Neural crest cell (in vitro differentiated cells): ENCODE measurements around the gene CLCN2. TPM values are rescaled to one million over a fixed set of nuclear protein-coding genes. Genes with fewer than 3 reads are reported as not detected.

Experiments
- DNase-seq: peaks from one replicate; pipeline ENCODE4 v3.0.0; 2021; ENCODE audit warnings: low read depth, mixed read lengths, low spot score
- H3K27ac Mint-ChIP-seq: one replicate; pipeline ENCODE4 v1.8.0; 2021; ENCODE audit warnings: mild to moderate bottlenecking, mixed read lengths; ENCODE audit not compliant: unreplicated experiment
- H3K27me3 Mint-ChIP-seq: 2 replicates; pipeline ENCODE4 v1.8.0; 2021; ENCODE audit warnings: low read depth, mild to moderate bottlenecking, mixed read lengths
- H3K36me3 Mint-ChIP-seq: 2 replicates; pipeline ENCODE4 v1.8.0; 2021; ENCODE audit warnings: low read depth, mild to moderate bottlenecking, mixed read lengths
- H3K4me1 Mint-ChIP-seq: 2 replicates; pipeline ENCODE4 v1.8.0; 2021; ENCODE audit warnings: mixed read lengths
- H3K4me3 Mint-ChIP-seq: one replicate; pipeline ENCODE4 v1.8.0; 2021; ENCODE audit warnings: mild to moderate bottlenecking, mixed read lengths
- H3K9me3 Mint-ChIP-seq: 2 replicates; pipeline ENCODE4 v1.8.0; 2021; ENCODE audit warnings: mixed read lengths
- CTCF ChIP-seq: fragments of 200-600 bp; sonication (generic); conservative IDR thresholded peaks from 2 replicates; pipeline ENCODE4 v1.5.0; 2021; ENCODE audit warnings: antibody characterized with exemption, mild to moderate bottlenecking
- total RNA-seq: library from RNA; stranded (reverse); gene quantifications from 2 replicates; pipeline ENCODE4 v1.2.1, GENCODE V29; 2021

The CLCN2 gene
- total RNA-seq, 1 donor from 2014 or later: 23.6 TPM

GRCh38 chr3:184395320-184395660 lies 33.9 kb upstream of the CLCN2 start:
- no peaks in the 10 kb centered on the region for H3K36me3 Mint-ChIP-seq
- H3K27ac Mint-ChIP-seq: no peak overlapping the region
- H3K27me3 Mint-ChIP-seq: peaks cover 25% of the 10 kb centered on the region
- no peaks in the 10 kb centered on the region for H3K9me3 Mint-ChIP-seq
- no peak for TF ChIP-seq CTCF
- no peak overlapping the region for H3K4me3 Mint-ChIP-seq
- no peak for DNase-seq
- H3K4me1 Mint-ChIP-seq: no peaks in the 10 kb centered on the region

DNA sequence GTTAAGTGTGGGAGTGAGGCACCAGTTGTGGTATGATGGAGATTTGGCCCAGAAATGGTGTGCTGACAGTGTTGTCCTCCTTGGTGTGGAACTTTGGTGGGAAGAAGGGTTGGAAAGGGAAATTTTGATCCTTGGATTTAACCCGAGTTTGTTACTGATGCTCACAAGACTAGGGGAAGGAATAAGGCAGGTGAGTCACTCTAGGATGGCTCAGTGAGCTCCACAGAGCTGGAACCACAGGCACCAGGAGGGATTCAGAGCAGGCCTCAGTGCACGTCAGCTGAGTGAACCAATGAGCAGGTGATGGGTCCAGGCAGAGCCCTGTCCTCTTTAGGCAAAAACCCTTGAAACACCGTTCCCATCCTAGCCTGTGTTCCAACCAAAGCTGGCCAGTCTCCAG lies 29.9 kb upstream of the CLCN2 start:
- TF ChIP-seq CTCF: no peak
- peaks cover 6% of the 10 kb centered on the region for H3K27me3 Mint-ChIP-seq
- H3K4me3 Mint-ChIP-seq: no peak overlapping the region
- H3K4me1 Mint-ChIP-seq: no peaks in the 10 kb centered on the region
- H3K9me3 Mint-ChIP-seq: no peaks in the 10 kb centered on the region
- no peaks in the 10 kb centered on the region for H3K36me3 Mint-ChIP-seq
- no peak for DNase-seq
- no peak overlapping the region for H3K27ac Mint-ChIP-seq

DNA sequence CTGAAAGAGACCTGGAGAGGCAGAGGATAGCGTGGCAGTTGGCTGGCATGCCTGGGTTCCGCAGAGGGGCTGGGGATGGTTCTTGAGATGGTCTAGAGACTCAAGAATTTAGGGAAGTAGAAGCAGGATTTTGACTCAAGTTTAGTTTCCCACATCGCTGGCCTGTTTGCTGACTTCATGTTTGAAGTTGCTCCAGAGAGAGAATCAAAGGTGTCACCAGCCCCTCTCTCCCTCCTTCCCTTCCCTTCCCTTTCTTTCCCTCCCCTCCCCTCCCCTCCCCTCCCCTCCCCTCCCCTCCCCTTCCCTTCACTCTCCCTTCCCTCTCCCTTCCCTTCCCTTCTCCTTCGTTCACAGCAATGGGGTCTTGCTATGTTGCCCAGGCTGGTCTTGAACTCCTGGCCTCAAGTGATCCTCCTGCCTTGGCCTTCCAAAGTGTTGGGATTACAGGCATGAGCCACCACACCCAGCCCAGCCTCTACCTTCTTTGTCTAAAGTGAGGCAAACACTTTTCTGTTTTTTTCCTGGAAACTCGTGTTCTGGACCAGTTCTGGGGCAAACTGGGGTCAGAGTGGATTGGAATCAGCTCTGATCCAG lies 28.6 kb upstream of the CLCN2 start:
- Mint-ChIP-seq H3K27me3 (peaks cover 6% of the 10 kb centered on the region), H3K4me3 (no peak overlapping the region), H3K27ac (no peak overlapping the region), H3K36me3 (no peaks in the 10 kb centered on the region), H3K9me3 (no peaks in the 10 kb centered on the region), H3K4me1 (no peaks in the 10 kb centered on the region)
- no peak for DNase-seq
- no peak for TF ChIP-seq CTCF

- TF ChIP-seq CTCF: no peak
- Mint-ChIP-seq H3K27ac (peak overlapping the region; percentile 67), H3K4me3 (no peak overlapping the region), H3K4me1 (no peaks in the 10 kb centered on the region), H3K27me3 (peaks cover 6% of the 10 kb centered on the region), H3K36me3 (no peaks in the 10 kb centered on the region), H3K9me3 (no peaks in the 10 kb centered on the region)
- DNase-seq: no peak
Observed at GRCh38 chr3:184389384-184389783, 28.0 kb upstream of the CLCN2 start.

DNA sequence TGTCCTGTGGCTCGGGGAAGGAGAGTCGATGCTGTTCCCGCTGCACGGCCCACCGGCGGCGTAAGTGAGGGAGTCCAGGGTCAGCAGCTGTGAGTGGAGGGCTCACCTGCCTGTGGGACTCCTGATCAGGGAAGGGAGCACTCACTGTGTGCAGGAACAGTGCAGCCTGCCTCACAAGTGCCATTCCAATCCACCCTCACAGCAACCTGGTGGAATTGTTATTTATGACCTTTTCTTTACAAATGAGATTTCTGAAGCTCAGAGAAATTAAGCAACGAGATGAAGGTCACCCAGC lies 27.5 kb upstream of the CLCN2 start:
- H3K27me3 Mint-ChIP-seq: peaks cover 11% of the 10 kb centered on the region

More for the DNA sequence above, 27.5 kb upstream of the CLCN2 start:
- H3K4me3 Mint-ChIP-seq: no peak overlapping the region
- H3K4me1 Mint-ChIP-seq: no peaks in the 10 kb centered on the region
- H3K27ac Mint-ChIP-seq: no peak overlapping the region
- TF ChIP-seq CTCF: no peak
- no peaks in the 10 kb centered on the region for H3K36me3 Mint-ChIP-seq
- H3K9me3 Mint-ChIP-seq: no peaks in the 10 kb centered on the region
- no peak for DNase-seq
